Brain pericyte (primary cell): ENCODE results near the gene PANK2.
"Not testable (repeated sequence)": the region's sequence is repeated elsewhere in the genome, so short reads cannot be mapped to it uniquely, and the experiment has no call there.

Source experiments
- DNase-seq: peaks from one replicate; pipeline ENCODE4 v3.0.0-alpha.2; 2012; ENCODE audit warnings: low read depth, low spot score

Gene PANK2

GRCh38 chr20:3927486-3928291 lies 38.5 kb downstream of the PANK2 start:
- no peak for DNase-seq

GRCh38 chr20:3929713-3930060 lies 40.5 kb downstream of the PANK2 start:
- DNase-seq, result no peak

GRCh38 chr20:3930265-3931206 lies 41.3 kb downstream of the PANK2 start:
- DNase-seq, result no peak

GRCh38 chr20:3931664-3932063 lies 42.5 kb downstream of the PANK2 start:
- DNase-seq, result no peak

- no peak for DNase-seq
Measured at GRCh38 chr20:3932277-3932676, 43.1 kb downstream of the PANK2 start.

GRCh38 chr20:3932681-3933080 lies 43.5 kb downstream of the PANK2 start:
- DNase-seq, result no peak

- DNase-seq, result no peak
Measured at GRCh38 chr20:3933218-3933617, 44.0 kb downstream of the PANK2 start.

- no peak for DNase-seq
Measured at GRCh38 chr20:3934624-3935023, 45.4 kb downstream of the PANK2 start.

- no peak for DNase-seq
Measured at GRCh38 chr20:3935295-3935955, 46.2 kb downstream of the PANK2 start.

GRCh38 chr20:3935956-3936340 lies 46.8 kb downstream of the PANK2 start:
- DNase-seq, result no peak

- DNase-seq, result no peak
Measured at GRCh38 chr20:3937618-3938017, 48.4 kb downstream of the PANK2 start.

- DNase-seq, result no peak
Measured at GRCh38 chr20:3940905-3941304, 51.7 kb downstream of the PANK2 start.

GRCh38 chr20:3946666-3947065 lies 57.5 kb downstream of the PANK2 start:
- DNase-seq, result not testable (repeated sequence)

- no peak for DNase-seq
Measured at GRCh38 chr20:3964719-3965118, 75.5 kb downstream of the PANK2 start.

GRCh38 chr20:3966571-3966970 lies 77.4 kb downstream of the PANK2 start:
- DNase-seq, result no peak

GRCh38 chr20:3970016-3970415 lies 80.8 kb downstream of the PANK2 start:
- DNase-seq, result no peak

GRCh38 chr20:3971145-3971544 lies 82.0 kb downstream of the PANK2 start:
- no peak for DNase-seq

GRCh38 chr20:3972161-3972560 lies 83.0 kb downstream of the PANK2 start:
- DNase-seq, result no peak

- DNase-seq, result not testable (repeated sequence)
Measured at GRCh38 chr20:3972631-3973030, 83.4 kb downstream of the PANK2 start.

GRCh38 chr20:3973705-3974104 lies 84.5 kb downstream of the PANK2 start:
- DNase-seq, result no peak

GRCh38 chr20:3976511-3976910 lies 87.3 kb downstream of the PANK2 start:
- DNase-seq, result no peak
